ENCODE data around the gene ZNF611. TPM values are rescaled to one million over a fixed set of nuclear protein-coding genes. Genes with fewer than 3 reads are reported as not detected.
"Not testable (repeated sequence)": the region's sequence is repeated elsewhere in the genome, so short reads cannot be mapped to it uniquely, and the experiment has no call there.

The ZNF611 gene
- total RNA-seq, 1 experiment from 2014 or later = 25.9 TPM

- no peak overlapping the region for H3K9ac ChIP-seq (ENCODE audit: low read length)
- H3K9me2 ChIP-seq (replicated peaks; ENCODE audit: insufficient read depth, low read length) = no peaks in the 10 kb centered on the region
- no peak overlapping the region for H3K4me2 ChIP-seq (ENCODE audit: low read depth, low read length, poor library complexity, severe bottlenecking)
- H3K36me3 ChIP-seq (ENCODE audit: insufficient read depth, low read length) = peaks cover 31% of the 10 kb centered on the region
- peaks cover 29% of the 10 kb centered on the region for H3K4me1 ChIP-seq (ENCODE audit: low read length)
- H3K4me3 ChIP-seq (ENCODE audit: low read length) = no peak overlapping the region
- no peaks in the 10 kb centered on the region for H3K9me3 ChIP-seq (ENCODE audit: low read length)
- no peaks in the 10 kb centered on the region for H3K27me3 ChIP-seq (ENCODE audit: low read length)
- H3K27ac ChIP-seq (ENCODE audit: low read length) = no peak overlapping the region
- no peak for DNase-seq
- peaks cover 72% of the 10 kb centered on the region for H3K79me2 ChIP-seq (ENCODE audit: low read length)
- H2AFZ ChIP-seq (ENCODE audit: low read length) = no peak overlapping the region
- H4K20me1 ChIP-seq (ENCODE audit: insufficient read depth, low read depth, low read length) = no peaks in the 10 kb centered on the region
These were observed 47.2 kb downstream of the ZNF611 start for GRCh38 chr19:52687684-52688083.

GRCh38 chr19:52685811-52686210, 49.0 kb downstream of the ZNF611 start:
- H3K27me3 ChIP-seq (ENCODE audit: low read length) = no peaks in the 10 kb centered on the region
- no peak overlapping the region for H3K4me2 ChIP-seq (ENCODE audit: low read depth, low read length, poor library complexity, severe bottlenecking)
- H3K9me3 ChIP-seq (ENCODE audit: low read length) = no peaks in the 10 kb centered on the region
- no peak overlapping the region for H3K27ac ChIP-seq (ENCODE audit: low read length)
- H3K9ac ChIP-seq (ENCODE audit: low read length) = no peak overlapping the region
- no peaks in the 10 kb centered on the region for H3K9me2 ChIP-seq (replicated peaks; ENCODE audit: insufficient read depth, low read length)
- H3K4me1 ChIP-seq (ENCODE audit: low read length) = peaks cover 22% of the 10 kb centered on the region
- H3K4me3 ChIP-seq (ENCODE audit: low read length) = no peak overlapping the region
- H2AFZ ChIP-seq (ENCODE audit: low read length) = no peak overlapping the region
- peaks cover 36% of the 10 kb centered on the region for H3K36me3 ChIP-seq (ENCODE audit: insufficient read depth, low read length)
- no peak for DNase-seq
- H4K20me1 ChIP-seq (ENCODE audit: insufficient read depth, low read depth, low read length) = no peaks in the 10 kb centered on the region
- peaks cover 91% of the 10 kb centered on the region for H3K79me2 ChIP-seq (ENCODE audit: low read length)

- not testable (repeated sequence) for H3K4me1 ChIP-seq (ENCODE audit: low read length); H3K4me3 ChIP-seq (ENCODE audit: low read length); H4K20me1 ChIP-seq (ENCODE audit: insufficient read depth, low read depth, low read length); H3K27me3 ChIP-seq (ENCODE audit: low read length); H3K27ac ChIP-seq (ENCODE audit: low read length); H3K9me2 ChIP-seq (replicated peaks; ENCODE audit: insufficient read depth, low read length); H2AFZ ChIP-seq (ENCODE audit: low read length); DNase-seq; H3K9me3 ChIP-seq (ENCODE audit: low read length); H3K9ac ChIP-seq (ENCODE audit: low read length); H3K4me2 ChIP-seq (ENCODE audit: low read depth, low read length, poor library complexity, severe bottlenecking)
- peaks cover 90% of the 10 kb centered on the region for H3K79me2 ChIP-seq (ENCODE audit: low read length)
- H3K36me3 ChIP-seq (ENCODE audit: insufficient read depth, low read length) = peaks cover 61% of the 10 kb centered on the region
These were observed 53.6 kb downstream of the ZNF611 start for GRCh38 chr19:52681216-52681615.

GRCh38 chr19:52679598-52679997, 55.2 kb downstream of the ZNF611 start:
- no peaks in the 10 kb centered on the region for H4K20me1 ChIP-seq (ENCODE audit: insufficient read depth, low read depth, low read length)
- no peak overlapping the region for H3K9ac ChIP-seq (ENCODE audit: low read length)
- no peak overlapping the region for H2AFZ ChIP-seq (ENCODE audit: low read length)
- H3K27ac ChIP-seq (ENCODE audit: low read length) = no peak overlapping the region
- no peaks in the 10 kb centered on the region for H3K27me3 ChIP-seq (ENCODE audit: low read length)
- H3K9me2 ChIP-seq (replicated peaks; ENCODE audit: insufficient read depth, low read length) = no peaks in the 10 kb centered on the region
- peaks cover 88% of the 10 kb centered on the region for H3K79me2 ChIP-seq (ENCODE audit: low read length)
- H3K4me3 ChIP-seq (ENCODE audit: low read length) = no peak overlapping the region
- peaks cover 59% of the 10 kb centered on the region for H3K36me3 ChIP-seq (ENCODE audit: insufficient read depth, low read length)
- no peaks in the 10 kb centered on the region for H3K4me1 ChIP-seq (ENCODE audit: low read length)
- H3K9me3 ChIP-seq (ENCODE audit: low read length) = no peaks in the 10 kb centered on the region
- no peak for DNase-seq
- no peak overlapping the region for H3K4me2 ChIP-seq (ENCODE audit: low read depth, low read length, poor library complexity, severe bottlenecking)

- not testable (repeated sequence) for H4K20me1 ChIP-seq (ENCODE audit: insufficient read depth, low read depth, low read length); H3K9me2 ChIP-seq (replicated peaks; ENCODE audit: insufficient read depth, low read length); H3K9ac ChIP-seq (ENCODE audit: low read length); H3K27me3 ChIP-seq (ENCODE audit: low read length); H3K9me3 ChIP-seq (ENCODE audit: low read length); H3K27ac ChIP-seq (ENCODE audit: low read length); H3K4me2 ChIP-seq (ENCODE audit: low read depth, low read length, poor library complexity, severe bottlenecking); H2AFZ ChIP-seq (ENCODE audit: low read length); H3K4me1 ChIP-seq (ENCODE audit: low read length); H3K4me3 ChIP-seq (ENCODE audit: low read length); DNase-seq
- H3K36me3 ChIP-seq (ENCODE audit: insufficient read depth, low read length) = peaks cover 70% of the 10 kb centered on the region
- peaks cover 90% of the 10 kb centered on the region for H3K79me2 ChIP-seq (ENCODE audit: low read length)
These were observed 59.6 kb downstream of the ZNF611 start for GRCh38 chr19:52675239-52675638.

- H3K36me3 ChIP-seq (ENCODE audit: insufficient read depth, low read length) = peaks cover 65% of the 10 kb centered on the region
- H3K4me2 ChIP-seq (ENCODE audit: low read depth, low read length, poor library complexity, severe bottlenecking) = no peak overlapping the region
- no peaks in the 10 kb centered on the region for H3K4me1 ChIP-seq (ENCODE audit: low read length)
- H3K27me3 ChIP-seq (ENCODE audit: low read length) = no peaks in the 10 kb centered on the region
- H3K9ac ChIP-seq (ENCODE audit: low read length) = no peak overlapping the region
- DNase-seq = no peak
- H3K27ac ChIP-seq (ENCODE audit: low read length) = no peak overlapping the region
- H3K9me3 ChIP-seq (ENCODE audit: low read length) = no peaks in the 10 kb centered on the region
- H3K9me2 ChIP-seq (replicated peaks; ENCODE audit: insufficient read depth, low read length) = no peaks in the 10 kb centered on the region
- peaks cover 90% of the 10 kb centered on the region for H3K79me2 ChIP-seq (ENCODE audit: low read length)
- H2AFZ ChIP-seq (ENCODE audit: low read length) = no peak overlapping the region
- H3K4me3 ChIP-seq (ENCODE audit: low read length) = no peak overlapping the region
- H4K20me1 ChIP-seq (ENCODE audit: insufficient read depth, low read depth, low read length) = no peaks in the 10 kb centered on the region
These were observed 61.8 kb downstream of the ZNF611 start for GRCh38 chr19:52673014-52673413.

GRCh38 chr19:52670046-52670445, 64.8 kb downstream of the ZNF611 start:
- Histone ChIP-seq H4K20me1 (ENCODE audit: insufficient read depth, low read depth, low read length) (no peaks in the 10 kb centered on the region), H3K79me2 (ENCODE audit: low read length) (peaks cover 100% of the 10 kb centered on the region)

GRCh38 chr19:52669586-52669985, 65.3 kb downstream of the ZNF611 start:
- Histone ChIP-seq H3K27me3 (ENCODE audit: low read length) (no peaks in the 10 kb centered on the region), H4K20me1 (ENCODE audit: insufficient read depth, low read depth, low read length) (no peaks in the 10 kb centered on the region), H3K4me2 (ENCODE audit: low read depth, low read length, poor library complexity, severe bottlenecking) (no peak overlapping the region), H3K36me3 (ENCODE audit: insufficient read depth, low read length) (peaks cover 70% of the 10 kb centered on the region), H3K27ac (ENCODE audit: low read length) (no peak overlapping the region), H3K9me2 (replicated peaks; ENCODE audit: insufficient read depth, low read length) (no peaks in the 10 kb centered on the region), H2AFZ (ENCODE audit: low read length) (no peak overlapping the region), H3K9ac (ENCODE audit: low read length) (no peak overlapping the region), H3K79me2 (ENCODE audit: low read length) (peaks cover 100% of the 10 kb centered on the region), H3K4me1 (ENCODE audit: low read length) (no peaks in the 10 kb centered on the region), H3K9me3 (ENCODE audit: low read length) (no peaks in the 10 kb centered on the region), H3K4me3 (ENCODE audit: low read length) (no peak overlapping the region)
- DNase-seq = no peak

More at GRCh38 chr19:52670046-52670445, 64.8 kb downstream of the ZNF611 start:
- Histone ChIP-seq H3K27ac (ENCODE audit: low read length) (no peak overlapping the region), H2AFZ (ENCODE audit: low read length) (no peak overlapping the region), H3K27me3 (ENCODE audit: low read length) (no peaks in the 10 kb centered on the region), H3K36me3 (ENCODE audit: insufficient read depth, low read length) (peaks cover 69% of the 10 kb centered on the region), H3K4me3 (ENCODE audit: low read length) (no peak overlapping the region), H3K9ac (ENCODE audit: low read length) (no peak overlapping the region), H3K4me1 (ENCODE audit: low read length) (no peaks in the 10 kb centered on the region), H3K9me3 (ENCODE audit: low read length) (no peaks in the 10 kb centered on the region), H3K4me2 (ENCODE audit: low read depth, low read length, poor library complexity, severe bottlenecking) (no peak overlapping the region), H3K9me2 (replicated peaks; ENCODE audit: insufficient read depth, low read length) (no peaks in the 10 kb centered on the region)
- DNase-seq = no peak

- H4K20me1 ChIP-seq (ENCODE audit: insufficient read depth, low read depth, low read length) = no peaks in the 10 kb centered on the region
- peaks cover 97% of the 10 kb centered on the region for H3K79me2 ChIP-seq (ENCODE audit: low read length)
- H2AFZ ChIP-seq (ENCODE audit: low read length) = no peak overlapping the region
These were observed 66.9 kb downstream of the ZNF611 start for GRCh38 chr19:52667972-52668371.

More at GRCh38 chr19:52667972-52668371, 66.9 kb downstream of the ZNF611 start:
- no peak for DNase-seq
- H3K9ac ChIP-seq (ENCODE audit: low read length) = no peak overlapping the region
- no peak overlapping the region for H3K4me3 ChIP-seq (ENCODE audit: low read length)
- no peaks in the 10 kb centered on the region for H3K4me1 ChIP-seq (ENCODE audit: low read length)
- H3K9me3 ChIP-seq (ENCODE audit: low read length) = no peaks in the 10 kb centered on the region
- H3K36me3 ChIP-seq (ENCODE audit: insufficient read depth, low read length) = peaks cover 69% of the 10 kb centered on the region
- no peaks in the 10 kb centered on the region for H3K27me3 ChIP-seq (ENCODE audit: low read length)
- H3K27ac ChIP-seq (ENCODE audit: low read length) = no peak overlapping the region
- no peaks in the 10 kb centered on the region for H3K9me2 ChIP-seq (replicated peaks; ENCODE audit: insufficient read depth, low read length)
- H3K4me2 ChIP-seq (ENCODE audit: low read depth, low read length, poor library complexity, severe bottlenecking) = no peak overlapping the region

All from Karpas-422 (cell line).